Ascending aorta (tissue), 2 donors: ENCODE data around the gene SLC25A18. TPM values are rescaled to one million over a fixed set of nuclear protein-coding genes. Genes with fewer than 3 reads are reported as not detected.

Source experiments
- DNase-seq, 2 donors: peaks; one replicate each; pipeline ENCODE4 v3.0.0-alpha.2; 2019; ENCODE audit warnings: low spot score in 2 of 2
- H3K27ac ChIP-seq, 2 donors: fragments of 200-600 bp; sonication (generic); one replicate each; pipeline ENCODE4 v1.5.1; 2016 to 2017; ENCODE audit warnings: mild to moderate bottlenecking in 1 of 2
- H3K27me3 ChIP-seq: fragments of 200-600 bp; sonication (generic); one replicate; pipeline ENCODE4 v1.5.1; 2017
- H3K36me3 ChIP-seq, 2 donors: fragments of 200-600 bp; sonication (generic); one replicate each; pipeline ENCODE4 v1.5.1; 2016
- H3K4me1 ChIP-seq, 2 donors: fragments of 200-600 bp; sonication (generic); one replicate each; pipeline ENCODE4 v1.5.1; 2016 to 2017; ENCODE audit warnings: mild to moderate bottlenecking in 1 of 2
- H3K4me3 ChIP-seq, 2 donors: fragments of 200-600 bp; sonication (generic); one replicate each; pipeline ENCODE4 v1.5.1; 2016 to 2017; ENCODE audit warnings: mild to moderate bottlenecking in 1 of 2
- H3K9me3 ChIP-seq, 2 donors: fragments of 200-600 bp; sonication (generic); one replicate each; pipeline ENCODE4 v1.5.1; 2016
- CTCF ChIP-seq, 3 experiments: fragments of 200-600 bp in 2 of 3; fragments of 450-650 bp in 1 of 3; sonication (generic) in 2 of 3; IDR thresholded peaks; one replicate each; pipeline ENCODE4 v1.5.1; 2016 to 2019; ENCODE audit warnings: antibody characterized with exemption in 3 of 3, mild to moderate bottlenecking in 1 of 3, moderate library complexity in 1 of 3
- intact Hi-C: fragments of 100-400 bp; cut with DNase I; formaldehyde crosslinking; loops from one replicate; pipeline ENCODE4 v1.15.1; 2023
- total RNA-seq: library from RNA; depleted of rRNA; stranded (reverse); fragments of >200 nt; gene quantifications from one replicate; pipeline ENCODE4 v1.1.0, GENCODE V29; 2016

SLC25A18 gene
- total RNA-seq, 1 donor from 2014 or later = not detected

- TF ChIP-seq CTCF (IDR thresholded peaks at IDR 0.05) = no peak
- no peaks in the 10 kb centered on the region for H3K4me1 ChIP-seq
- H3K27me3 ChIP-seq = no peaks in the 10 kb centered on the region
- H3K36me3 ChIP-seq = no peaks in the 10 kb centered on the region
- no peak for DNase-seq
- H3K4me3 ChIP-seq = no peak overlapping the region
- no peak overlapping the region for H3K27ac ChIP-seq
- no peaks in the 10 kb centered on the region for H3K9me3 ChIP-seq
- intact Hi-C loops = no loop called here
Observed at GRCh38 chr22:17548010-17548755, 15.1 kb upstream of the SLC25A18 start.

- DNase-seq = no peak
- no peak overlapping the region for H3K27ac ChIP-seq
- H3K4me3 ChIP-seq = no peak overlapping the region
- no peaks in the 10 kb centered on the region for H3K4me1 ChIP-seq
- intact Hi-C loops = no loop called here
- no peaks in the 10 kb centered on the region for H3K36me3 ChIP-seq
- H3K9me3 ChIP-seq = no peaks in the 10 kb centered on the region
- TF ChIP-seq CTCF (IDR thresholded peaks at IDR 0.05) = no peak
- H3K27me3 ChIP-seq = no peaks in the 10 kb centered on the region
Observed at GRCh38 chr22:17548756-17549035, 14.6 kb upstream of the SLC25A18 start.

GRCh38 chr22:17549183-17549582 lies 14.1 kb upstream of the SLC25A18 start:
- no peak for DNase-seq
- Histone ChIP-seq H3K36me3 (no peaks in the 10 kb centered on the region), H3K27ac (no peak overlapping the region), H3K4me1 (no peaks in the 10 kb centered on the region), H3K27me3 (no peaks in the 10 kb centered on the region), H3K9me3 (no peaks in the 10 kb centered on the region), H3K4me3 (no peak overlapping the region)
- intact Hi-C loops = no loop called here
- TF ChIP-seq CTCF (IDR thresholded peaks at IDR 0.05) = no peak

- Histone ChIP-seq H3K4me1 (no peaks in the 10 kb centered on the region), H3K36me3 (no peaks in the 10 kb centered on the region), H3K27me3 (no peaks in the 10 kb centered on the region), H3K4me3 (no peak overlapping the region), H3K9me3 (no peaks in the 10 kb centered on the region), H3K27ac (no peak overlapping the region)
- no peak for DNase-seq
- no peak for TF ChIP-seq CTCF (IDR thresholded peaks at IDR 0.05)
- intact Hi-C loops = no loop called here
Observed at GRCh38 chr22:17549655-17550054, 13.6 kb upstream of the SLC25A18 start.

- H3K9me3 ChIP-seq = no peaks in the 10 kb centered on the region
- no peak for DNase-seq
- no peaks in the 10 kb centered on the region for H3K4me1 ChIP-seq
- TF ChIP-seq CTCF (IDR thresholded peaks at IDR 0.05) = no peak
- intact Hi-C loops = no loop called here
- H3K27ac ChIP-seq = no peak overlapping the region
- H3K36me3 ChIP-seq = no peaks in the 10 kb centered on the region
- H3K27me3 ChIP-seq = no peaks in the 10 kb centered on the region
- H3K4me3 ChIP-seq = no peak overlapping the region
Observed at GRCh38 chr22:17552737-17553136, 10.6 kb upstream of the SLC25A18 start.

GRCh38 chr22:17554814-17555213 lies 8.5 kb upstream of the SLC25A18 start:
- H3K27me3 ChIP-seq = no peaks in the 10 kb centered on the region
- H3K36me3 ChIP-seq = no peaks in the 10 kb centered on the region
- H3K27ac ChIP-seq = no peak overlapping the region
- no peak overlapping the region for H3K4me3 ChIP-seq
- intact Hi-C loops = no loop called here
- H3K9me3 ChIP-seq = no peaks in the 10 kb centered on the region
- H3K4me1 ChIP-seq = no peaks in the 10 kb centered on the region
- no peak for TF ChIP-seq CTCF (IDR thresholded peaks at IDR 0.05)
- no peak for DNase-seq
